HCT116 (cell line): ENCODE measurements around the gene FNBP1L. TPM values are rescaled to one million over a fixed set of nuclear protein-coding genes. Genes with fewer than 3 reads are reported as not detected.
A peak's percentile ranks its signal among the peaks of the same experiment; 100 is the strongest.

Source experiments
- ATAC-seq: fragments of 200-7000 bp; cut with Tn5 transposase; 2 replicates; pipeline ENCODE4 v1.9.1; 2020; ENCODE audit warnings: mild to moderate bottlenecking, moderate library complexity
- BruUV-seq: library from RNA; stranded (reverse); fragments of 400-500 nt; replicated peaks from 2 replicates; lab custom pipeline; 2021; lab: Mats Ljungman, UMichigan
- CTCF ChIA-PET: fragments of 300-600 bp; sonication (Branson Sonifier 250); formaldehyde crosslinking; loops from one replicate; lab custom pipeline; 2021; ENCODE audit warnings: antibody characterized with exemption; lab: Charles Lee
- POLR2A ChIA-PET: fragments of 300-600, 350-600 bp; sonication (Branson Sonifier 250); formaldehyde crosslinking; loops from one replicate; lab custom pipeline; 2021; ENCODE audit warnings: antibody characterized with exemption; lab: Charles Lee
- RAD21 ChIA-PET, 2 experiments: fragments of 300-600 bp; sonication (Branson Sonifier 250); formaldehyde crosslinking; loops; one replicate each; lab custom pipeline; 2023; ENCODE audit warnings: low total read pairs in 2 of 2; ENCODE audit not compliant: uncharacterized antibody in 2 of 2, unreplicated experiment in 2 of 2, low non-redundant PET in 1 of 2; lab: Charles Lee
- DNase-seq: peaks from one replicate; pipeline ENCODE4 v3.0.0-alpha.2; 2010; ENCODE audit warnings: low read depth, low spot score
- H2AFZ ChIP-seq: fragments of 200-600 bp; shearing (Covaris generic), sonication (generic); 2 replicates; pipeline ENCODE4 v1.6.1; 2017; ENCODE audit warnings: low read depth, mixed run types, mixed read lengths, antibody characterized with exemption, low read length; ENCODE audit not compliant: poor library complexity, severe bottlenecking
- H3K27ac ChIP-seq: 2 replicates; pipeline ENCODE4 v1.5.1; 2012; ENCODE audit warnings: low read depth, low read length
- H3K27me3 ChIP-seq: fragments of 200-600 bp; sonication (generic); 2 replicates; pipeline ENCODE4 v1.6.1; 2016; ENCODE audit warnings: mixed run types, low read length, mixed read lengths; ENCODE audit not compliant: insufficient read depth
- H3K36me3 ChIP-seq, 2 experiments: fragments of 200-500 bp in 1 of 2; fragments of 200-600 bp in 1 of 2; sonication (Bioruptor generic) in 1 of 2; sonication (generic) in 1 of 2; 2 replicates each; pipeline versions ENCODE4 v1.5.1 to v1.6.1; 2014 to 2016; ENCODE audit warnings: low read length in 2 of 2, inconsistent platforms in 1 of 2, mixed read lengths in 1 of 2, mixed run types in 1 of 2; ENCODE audit not compliant: insufficient read depth in 2 of 2, control insufficient read depth in 1 of 2
- H3K4me1 ChIP-seq, 2 experiments: fragments of 200-600 bp in 1 of 2; sonication (generic) in 1 of 2; 2 replicates each; pipeline versions ENCODE4 v1.5.1 to v1.6.1; 2012 to 2017; ENCODE audit warnings: low read length in 2 of 2, inconsistent platforms in 1 of 2, mild to moderate bottlenecking in 1 of 2, mixed read lengths in 1 of 2, mixed run types in 1 of 2, moderate library complexity in 1 of 2; ENCODE audit not compliant: insufficient read depth in 2 of 2, control insufficient read depth in 1 of 2
- H3K4me2 ChIP-seq: fragments of 200-600 bp; sonication (generic); 2 replicates; pipeline ENCODE4 v1.6.1; 2017; ENCODE audit warnings: mixed run types, low read length, mixed read lengths
- H3K4me3 ChIP-seq, 2 experiments: fragments of 200-600 bp in 1 of 2; sonication (generic) in 1 of 2; replicated peaks in 1 of 2; 2 replicates each; pipeline ENCODE4 v1.5.1; 2011 to 2016; ENCODE audit warnings: low read length in 2 of 2, control low read depth in 1 of 2, low read depth in 1 of 2, mild to moderate bottlenecking in 1 of 2, mixed read lengths in 1 of 2, mixed run types in 1 of 2
- H3K79me2 ChIP-seq: fragments of 200-600 bp; sonication (generic); 2 replicates; pipeline ENCODE4 v1.6.1; 2017; ENCODE audit warnings: mild to moderate bottlenecking, mixed run types, low read length, moderate library complexity, mixed read lengths; ENCODE audit not compliant: insufficient read depth
- H3K9ac ChIP-seq: fragments of 200-600 bp; sonication (generic); 2 replicates; pipeline ENCODE4 v1.6.1; 2016; ENCODE audit warnings: low read length, mixed read lengths
- H3K9me2 ChIP-seq: fragments of 200-600 bp; sonication (generic), shearing (Covaris generic); 2 replicates; pipeline ENCODE4 v1.6.1; 2017; ENCODE audit warnings: mixed run types, mild to moderate bottlenecking, moderate library complexity; ENCODE audit not compliant: insufficient read depth
- H3K9me3 ChIP-seq, 2 experiments: fragments of 200-500 bp in 1 of 2; fragments of 200-600 bp in 1 of 2; sonication (Bioruptor generic) in 1 of 2; sonication (generic) in 1 of 2; 2 replicates each; pipeline ENCODE4 v1.6.1; 2014 to 2017; ENCODE audit warnings: low read length in 2 of 2, mixed read lengths in 2 of 2, inconsistent platforms in 1 of 2, low read depth in 1 of 2, mild to moderate bottlenecking in 1 of 2, mixed run types in 1 of 2, moderate library complexity in 1 of 2; ENCODE audit not compliant: control insufficient read depth in 1 of 2, insufficient read depth in 1 of 2
- H4K20me1 ChIP-seq: fragments of 200-600 bp; sonication (generic), shearing (Covaris generic); 2 replicates; pipeline ENCODE4 v1.6.1; 2017; ENCODE audit warnings: mixed run types, mild to moderate bottlenecking, moderate library complexity; ENCODE audit not compliant: insufficient read depth
- CBX3 ChIP-seq: IDR thresholded peaks from 2 replicates; pipeline ENCODE4 v1.6.1; 2012; ENCODE audit warnings: low read depth
- CEBPB ChIP-seq: IDR thresholded peaks from 2 replicates; pipeline ENCODE4 v1.6.1; 2012; ENCODE audit warnings: low read depth
- FOSL1 ChIP-seq: IDR thresholded peaks from 2 replicates; pipeline ENCODE4 v1.6.1; 2012; ENCODE audit warnings: low read depth
- JUND ChIP-seq: IDR thresholded peaks from 2 replicates; pipeline ENCODE4 v1.6.1; 2012
- RAD21 ChIP-seq: IDR thresholded peaks from 2 replicates; pipeline ENCODE4 v1.6.1; 2012; ENCODE audit warnings: low read depth, mild to moderate bottlenecking
- SIN3A ChIP-seq: IDR thresholded peaks from 2 replicates; pipeline ENCODE4 v1.6.1; 2012; ENCODE audit warnings: low read depth
- SP1 ChIP-seq: IDR thresholded peaks from 2 replicates; pipeline ENCODE4 v1.6.1; 2012; ENCODE audit warnings: low read depth
- TCF7L2 ChIP-seq: IDR thresholded peaks from 2 replicates; pipeline ENCODE4 v1.7.0; 2011; ENCODE audit warnings: borderline replicate concordance, inconsistent platforms; ENCODE audit not compliant: insufficient read depth, insufficient read length; ENCODE audit errors: extremely low read depth
- intact Hi-C: fragments of 100-400 bp; cut with micrococcal nuclease; formaldehyde crosslinking; loops from 2 replicates; pipeline ENCODE4 v1.10.0; 2022
- total RNA-seq: library from RNA; stranded (reverse); gene quantifications from one replicate; pipeline ENCODE4 v1.2.1, GENCODE V29; 2021; ENCODE audit not compliant: unreplicated experiment
- TF ChIP-seq, protein P1 (sequence below): IDR thresholded peaks from 2 replicates; pipeline ENCODE4 v1.6.1; 2012
- TF ChIP-seq, protein P2 (sequence below): IDR thresholded peaks from 2 replicates; pipeline ENCODE4 v1.6.1; 2012; ENCODE audit warnings: low read depth

Gene FNBP1L
- total RNA-seq, 1 experiment from 2014 or later, result 26.1 TPM

DNA sequence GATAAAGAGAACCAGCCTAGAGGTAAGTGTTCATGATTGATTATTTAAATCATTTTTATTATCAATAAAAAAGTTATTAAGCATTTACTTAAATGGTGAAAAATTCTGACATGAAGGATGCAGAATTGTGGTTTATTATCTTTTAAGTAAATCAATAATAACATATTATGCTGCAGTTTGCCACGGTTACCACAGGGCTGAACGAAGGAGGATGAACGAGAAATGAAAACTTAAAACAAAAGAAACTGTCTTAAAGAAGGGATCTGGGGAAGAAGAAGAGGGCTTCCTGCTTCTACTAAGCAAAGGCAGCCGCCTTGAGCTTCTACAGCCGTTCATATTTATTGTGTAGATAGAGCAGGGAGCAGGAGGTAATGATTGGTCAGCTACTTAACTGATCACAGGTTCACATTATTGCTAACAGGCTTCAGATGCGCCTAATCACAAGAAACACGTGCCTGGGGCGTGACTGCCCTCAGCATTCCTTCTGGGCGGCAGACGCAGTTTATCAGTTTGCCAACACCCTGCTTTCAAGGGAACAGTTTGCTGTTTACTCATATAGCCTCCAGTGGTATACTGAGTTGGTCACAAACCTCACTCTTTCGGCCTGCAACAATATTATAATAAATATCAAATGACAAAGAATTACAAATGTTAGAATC, 5.8 kb upstream of the FNBP1L start:
- POLR2A ChIA-PET, result no interaction called here
- H3K4me2 ChIP-seq, result peak overlapping the region; percentile 38

More for the DNA sequence above, 5.8 kb upstream of the FNBP1L start:
- no peaks in the 10 kb centered on the region for H4K20me1 ChIP-seq
- no peaks in the 10 kb centered on the region for H3K79me2 ChIP-seq
- intact Hi-C loops, result loop anchor here (10.0 kb wide), 1 partner anchor 373 kb away; no protein-coding TSS in a partner anchor
- H2AFZ ChIP-seq, result peak overlapping the region; percentile 90
- H3K4me3 ChIP-seq, result no peak overlapping the region
- DNase-seq (no peak), ATAC-seq (peak; percentile 49)
- H3K9me2 ChIP-seq, result no peaks in the 10 kb centered on the region
- ChIA-PET CTCF (interaction anchor here (1.3 to 1.4 kb wide), 2 partner anchors 372 to 402 kb away, joined by 4 to 5 read pairs; no protein-coding TSS in a partner anchor), RAD21 (no interaction called here)
- no peaks in the 10 kb centered on the region for H3K27me3 ChIP-seq
- no peak overlapping the region for H3K9ac ChIP-seq
- H3K4me1 ChIP-seq, result peaks cover 25 to 45% of the 10 kb centered on the region in 2 experiments
- H3K36me3 ChIP-seq, result no peaks in the 10 kb centered on the region
- H3K9me3 ChIP-seq, result no peaks in the 10 kb centered on the region
- TF ChIP-seq, protein P1, sequence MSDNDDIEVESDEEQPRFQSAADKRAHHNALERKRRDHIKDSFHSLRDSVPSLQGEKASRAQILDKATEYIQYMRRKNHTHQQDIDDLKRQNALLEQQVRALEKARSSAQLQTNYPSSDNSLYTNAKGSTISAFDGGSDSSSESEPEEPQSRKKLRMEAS, result peak; percentile 91
- TF ChIP-seq SP1 (peak; percentile 16; the same call in 1 of the 2 replicates), JUND (0 out of 2 replicates have a peak, but pooled peaks have one; percentile 24), CBX3 (peak; percentile 63; the same call in 1 of the 2 replicates), RAD21 (no peak), TCF7L2 (no peak), SIN3A (no peak), FOSL1 (peak; percentile 25; the same call in 1 of the 2 replicates), CEBPB (0 out of 2 replicates have a peak, but pooled peaks have one; percentile 10)
- TF ChIP-seq, protein P2, sequence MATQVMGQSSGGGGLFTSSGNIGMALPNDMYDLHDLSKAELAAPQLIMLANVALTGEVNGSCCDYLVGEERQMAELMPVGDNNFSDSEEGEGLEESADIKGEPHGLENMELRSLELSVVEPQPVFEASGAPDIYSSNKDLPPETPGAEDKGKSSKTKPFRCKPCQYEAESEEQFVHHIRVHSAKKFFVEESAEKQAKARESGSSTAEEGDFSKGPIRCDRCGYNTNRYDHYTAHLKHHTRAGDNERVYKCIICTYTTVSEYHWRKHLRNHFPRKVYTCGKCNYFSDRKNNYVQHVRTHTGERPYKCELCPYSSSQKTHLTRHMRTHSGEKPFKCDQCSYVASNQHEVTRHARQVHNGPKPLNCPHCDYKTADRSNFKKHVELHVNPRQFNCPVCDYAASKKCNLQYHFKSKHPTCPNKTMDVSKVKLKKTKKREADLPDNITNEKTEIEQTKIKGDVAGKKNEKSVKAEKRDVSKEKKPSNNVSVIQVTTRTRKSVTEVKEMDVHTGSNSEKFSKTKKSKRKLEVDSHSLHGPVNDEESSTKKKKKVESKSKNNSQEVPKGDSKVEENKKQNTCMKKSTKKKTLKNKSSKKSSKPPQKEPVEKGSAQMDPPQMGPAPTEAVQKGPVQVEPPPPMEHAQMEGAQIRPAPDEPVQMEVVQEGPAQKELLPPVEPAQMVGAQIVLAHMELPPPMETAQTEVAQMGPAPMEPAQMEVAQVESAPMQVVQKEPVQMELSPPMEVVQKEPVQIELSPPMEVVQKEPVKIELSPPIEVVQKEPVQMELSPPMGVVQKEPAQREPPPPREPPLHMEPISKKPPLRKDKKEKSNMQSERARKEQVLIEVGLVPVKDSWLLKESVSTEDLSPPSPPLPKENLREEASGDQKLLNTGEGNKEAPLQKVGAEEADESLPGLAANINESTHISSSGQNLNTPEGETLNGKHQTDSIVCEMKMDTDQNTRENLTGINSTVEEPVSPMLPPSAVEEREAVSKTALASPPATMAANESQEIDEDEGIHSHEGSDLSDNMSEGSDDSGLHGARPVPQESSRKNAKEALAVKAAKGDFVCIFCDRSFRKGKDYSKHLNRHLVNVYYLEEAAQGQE, result no peak
- H3K27ac ChIP-seq, result no peak overlapping the region
- no TSS peak for BruUV-seq
